ENCODE measurements around the gene PCMTD2. TPM values are rescaled to one million over a fixed set of nuclear protein-coding genes. Genes with fewer than 3 reads are reported as not detected.
A peak's percentile ranks its signal among the peaks of the same experiment; 100 is the strongest.

The PCMTD2 gene
- total and polyA plus RNA-seq, 2 of the 13 experiments (the other 11 are each of a cell fraction or from before 2014, with no cell fraction given), result 47.0 to 76.9 TPM

- CTCF ChIA-PET (ENCODE audit: low intra/inter-chr PET ratio, low total read pairs), result no interaction called here
- FAIRE-seq, result no peak
- peak overlapping the region; percentile 20 for H3K27ac ChIP-seq (ENCODE audit: extremely low read length, insufficient read depth, low read length)
- H3K4me1 ChIP-seq (ENCODE audit: insufficient read depth, low read length), result peaks cover 63% of the 10 kb centered on the region
- no TSS peak for BruUV-seq (replicated peaks)
- H4K20me1 ChIP-seq (ENCODE audit: insufficient read depth, low read length), result no peaks in the 10 kb centered on the region
- peaks cover 0 to 15% of the 10 kb centered on the region in 2 experiments; a peak in 3 of 5 replicates for H3K27me3 ChIP-seq (ENCODE audit: control insufficient read depth in 1 of 2, insufficient read depth in 2 of 2, low read length in 2 of 2)
- ATAC-seq, result peak; percentile 42
- 4% methylated on average over 11 of the region's 11 CpGs for WGBS (ENCODE audit: low lambda C conversion rate)
- no peaks in the 10 kb centered on the region for H3K36me3 ChIP-seq (replicated peaks in 1 of 2; ENCODE audit: control insufficient read depth in 1 of 2, insufficient read depth in 2 of 2, low read length in 2 of 2)
- H3K79me2 ChIP-seq (ENCODE audit: insufficient read depth, low read length), result no peaks in the 10 kb centered on the region
- H2AFZ ChIP-seq (ENCODE audit: low read length), result no peak overlapping the region
- no peak overlapping the region for H3K4me3 ChIP-seq (replicated peaks in 1 of 3; ENCODE audit: insufficient read depth in 1 of 3, low read depth in 2 of 3, low read length in 3 of 3)
- intact Hi-C loops (cut with micrococcal nuclease; ENCODE audit: unreplicated experiment) (no loop called here), in situ Hi-C loops (cut with HindIII; ENCODE audit: extremely low pct_ligation_motif_present, low pct_unique_long_range_greater_than_20kb) (no loop called here)
- no peaks in the 10 kb centered on the region for H3K9me3 ChIP-seq (ENCODE audit: low read length)
- no peak for DNase-seq (ENCODE audit: low spot score)
- H3K9ac ChIP-seq (ENCODE audit: insufficient read depth, low read depth, low read length), result no peak overlapping the region
- POLR2A ChIA-PET, result interaction anchor here (0.7 to 2.4 kb wide), 5 partner anchors 8 to 22 kb away, joined by 3 to 16 read pairs (median 6); partner anchors contain the start of gene PCMTD2
- peak overlapping the region; percentile 25 for H3K4me2 ChIP-seq (ENCODE audit: low read depth, low read length)
- peak; percentile 84 for TF ChIP-seq ZNF891 (CRISPR knock-in tag; IDR thresholded peaks at IDR 0.05)
- TF ChIP-seq NR1H2 (CRISPR knock-in tag; IDR thresholded peaks at IDR 0.05; ENCODE audit: borderline replicate concordance, low read depth), result peak; percentile 71; the same call in 1 of the 2 replicates
- TF ChIP-seq SKIL (CRISPR knock-in tag; IDR thresholded peaks at IDR 0.05; ENCODE audit: borderline replicate concordance), result peak; percentile 96
- TF ChIP-seq ZNF609 (CRISPR knock-in tag; IDR thresholded peaks at IDR 0.05; ENCODE audit: borderline replicate concordance), result peak; percentile 83; the same call in 1 of the 2 replicates
- TF ChIP-seq NCOA2 (CRISPR knock-in tag; IDR thresholded peaks at IDR 0.05), result no peak
- TF ChIP-seq MXD1 (CRISPR knock-in tag; IDR thresholded peaks at IDR 0.05), result 0 out of 2 replicates have a peak, but pooled peaks have one; percentile 50
- TF ChIP-seq ZBTB25 (CRISPR knock-in tag; IDR thresholded peaks at IDR 0.05), result no peak
- TF ChIP-seq ZNF687 (CRISPR knock-in tag; IDR thresholded peaks at IDR 0.05), result peak; percentile 79
- TF ChIP-seq EED (CRISPR knock-in tag; IDR thresholded peaks at IDR 0.05), result peak; percentile 59; the same call in 1 of the 2 replicates
- peak; percentile 97 for TF ChIP-seq ESRRA (CRISPR knock-in tag; IDR thresholded peaks at IDR 0.05; ENCODE audit: low read depth)
These were observed 21.2 kb upstream of the PCMTD2 start for GRCh38 chr20:64234291-64234791.
